ENCODE data around the gene ZNF681. TPM values are rescaled to one million over a fixed set of nuclear protein-coding genes. Genes with fewer than 3 reads are reported as not detected.

ZNF681 gene
- not detected in 5 replicates for total RNA-seq (2022; extraction: Qiagen RNA extraction; ENCODE audit: low read depth)

DNA sequence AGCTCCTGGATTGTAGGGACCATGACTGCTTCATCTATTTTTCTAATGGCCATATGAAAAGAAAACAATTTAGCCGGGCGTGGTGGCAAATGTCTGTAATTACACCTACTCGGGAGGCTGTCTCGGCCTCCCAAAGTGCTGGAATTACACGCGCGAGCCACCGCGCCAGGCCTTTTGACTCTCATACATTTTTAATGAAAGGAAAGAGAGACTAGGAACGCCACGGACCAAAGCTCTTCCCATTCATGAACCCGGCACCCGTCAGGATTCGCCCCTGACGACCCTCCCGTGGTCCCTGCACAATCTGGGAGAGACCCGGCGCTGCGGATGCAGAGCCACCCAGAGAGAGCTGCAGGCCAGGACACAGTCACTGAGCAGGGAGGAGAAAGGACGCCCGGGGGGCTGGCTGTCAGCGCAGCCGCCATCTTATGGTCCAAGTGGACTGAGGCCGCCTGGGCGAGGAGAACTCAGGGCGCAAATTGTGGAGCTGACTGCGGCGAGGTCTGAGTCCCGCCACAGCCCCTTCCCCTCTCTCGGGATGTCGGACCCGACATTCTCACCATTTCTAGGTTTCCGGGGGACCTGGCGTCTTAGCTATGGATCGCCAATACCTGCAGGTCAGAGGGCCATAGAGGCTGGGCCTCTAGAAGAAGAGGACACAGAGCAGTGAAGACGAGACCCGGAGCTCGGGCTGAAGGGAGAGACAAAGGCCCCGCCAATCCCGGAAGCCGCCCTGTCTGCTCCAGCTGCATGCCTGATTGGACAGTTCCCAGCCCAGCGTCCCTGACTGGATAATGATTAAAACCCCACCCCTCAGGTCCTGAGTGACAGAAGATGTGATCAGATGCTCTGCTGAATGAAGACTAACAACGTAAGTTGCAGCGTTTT lies at the start of gene ZNF681:
Gene ZNF681 (minus strand): TSS at position 705 of the 888 bp plus-strand sequence. CDS start 142 bp downstream, at position 563.

Other genes starting within 250 kb of the ZNF681 start
- gene ZNF675, start 71.7 kb downstream of the ZNF681 start, total RNA-seq (2022; extraction: Qiagen RNA extraction; ENCODE audit: low read depth): 2.5 to 5.4 TPM (median 3.0 TPM) in 5 replicates
- 0.27 to 0.98 TPM (median 0.70 TPM) in 5 replicates for gene ZNF726, start 156.0 kb upstream of the ZNF681 start, total RNA-seq (2022; extraction: Qiagen RNA extraction; ENCODE audit: low read depth)

All from A549 treated with RU486 at 1 μM for 4 hours (cell line).